ENCODE results near the gene TENM4. TPM values are rescaled to one million over a fixed set of nuclear protein-coding genes. Genes with fewer than 3 reads are reported as not detected.

TENM4 gene
- total RNA-seq, 4 donors from 2014 or later = 7.7 to 39.3 (median 16.1) TPM

GRCh38 chr11:79436919-79437277, 3.9 kb downstream of the TENM4 start:
- Histone ChIP-seq H3K27me3 (peaks cover 0 to 90% (median 7%) of the 10 kb centered on the region in 4 donors), H3K27ac (peak overlapping the region; percentile 75 to 87 (median 84)), H3K4me1 (peaks cover 21 to 74% (median 36%) of the 10 kb centered on the region in 3 donors), H3K36me3 (no peaks in the 10 kb centered on the region), H3K4me3 (peak overlapping the region; percentile 44 to 74 (median 65)), H3K9me3 (no peaks in the 10 kb centered on the region)
- no peak for DNase-seq
- intact Hi-C loops (cut with DNase I) = no loop called here
- no peak for TF ChIP-seq POLR2A (IDR thresholded peaks at IDR 0.05)
- TF ChIP-seq, protein P1, sequence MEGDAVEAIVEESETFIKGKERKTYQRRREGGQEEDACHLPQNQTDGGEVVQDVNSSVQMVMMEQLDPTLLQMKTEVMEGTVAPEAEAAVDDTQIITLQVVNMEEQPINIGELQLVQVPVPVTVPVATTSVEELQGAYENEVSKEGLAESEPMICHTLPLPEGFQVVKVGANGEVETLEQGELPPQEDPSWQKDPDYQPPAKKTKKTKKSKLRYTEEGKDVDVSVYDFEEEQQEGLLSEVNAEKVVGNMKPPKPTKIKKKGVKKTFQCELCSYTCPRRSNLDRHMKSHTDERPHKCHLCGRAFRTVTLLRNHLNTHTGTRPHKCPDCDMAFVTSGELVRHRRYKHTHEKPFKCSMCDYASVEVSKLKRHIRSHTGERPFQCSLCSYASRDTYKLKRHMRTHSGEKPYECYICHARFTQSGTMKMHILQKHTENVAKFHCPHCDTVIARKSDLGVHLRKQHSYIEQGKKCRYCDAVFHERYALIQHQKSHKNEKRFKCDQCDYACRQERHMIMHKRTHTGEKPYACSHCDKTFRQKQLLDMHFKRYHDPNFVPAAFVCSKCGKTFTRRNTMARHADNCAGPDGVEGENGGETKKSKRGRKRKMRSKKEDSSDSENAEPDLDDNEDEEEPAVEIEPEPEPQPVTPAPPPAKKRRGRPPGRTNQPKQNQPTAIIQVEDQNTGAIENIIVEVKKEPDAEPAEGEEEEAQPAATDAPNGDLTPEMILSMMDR (IDR thresholded peaks at IDR 0.05) = no peak
- 12 to 18% methylated on average over 5 to 9 of the region's 10 CpGs for whole genome bisulfite sequencing, 2 donors

GRCh38 chr11:79434283-79434682, 6.5 kb downstream of the TENM4 start:
- Histone ChIP-seq H3K4me1 (peaks cover 13 to 67% (median 31%) of the 10 kb centered on the region in 3 donors), H3K27ac (no peak overlapping the region), H3K36me3 (no peaks in the 10 kb centered on the region), H3K27me3 (peaks cover 0 to 75% (median 7%) of the 10 kb centered on the region in 4 donors), H3K9me3 (no peaks in the 10 kb centered on the region), H3K4me3 (no peak overlapping the region)
- intact Hi-C loops (cut with DNase I) = no loop called here
- no peak for TF ChIP-seq POLR2A (IDR thresholded peaks at IDR 0.05)
- TF ChIP-seq, protein P1 (IDR thresholded peaks at IDR 0.05) = no peak
- 14 to 31% methylated on average over 2 of the region's 2 CpGs for WGBS, 2 donors
- no peak for DNase-seq

DNA sequence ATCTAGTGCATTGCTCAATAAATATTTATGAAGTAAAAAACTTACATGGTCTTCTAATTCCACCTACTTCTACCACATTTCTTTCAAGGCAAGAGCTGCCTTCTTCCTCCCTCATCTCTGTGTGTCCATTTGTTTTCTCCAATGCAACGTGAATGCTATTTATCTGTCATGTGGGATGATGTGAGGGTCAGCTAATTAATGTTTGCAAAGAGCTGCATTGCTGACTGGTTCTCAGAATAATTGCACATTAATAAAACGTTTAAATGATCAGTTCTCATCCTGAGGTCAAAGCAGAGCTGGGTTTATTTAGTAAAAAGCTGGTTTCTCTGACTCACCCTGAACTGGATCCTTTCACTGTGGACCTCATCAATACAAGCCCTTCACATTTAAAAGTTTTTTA, 8.7 kb downstream of the TENM4 start:
- H3K4me1 ChIP-seq = peaks cover 6 to 55% (median 16%) of the 10 kb centered on the region in 3 donors
- WGBS, 2 donors = 58 to 59% methylated on average over 2 of the region's 2 CpGs
- intact Hi-C loops (cut with DNase I) = no loop called here
- H3K9me3 ChIP-seq = no peaks in the 10 kb centered on the region
- H3K4me3 ChIP-seq = no peak overlapping the region
- TF ChIP-seq, protein P1 (IDR thresholded peaks at IDR 0.05) = no peak
- no peak for TF ChIP-seq POLR2A (IDR thresholded peaks at IDR 0.05)
- peaks cover 0 to 53% (median 6%) of the 10 kb centered on the region in 4 donors for H3K27me3 ChIP-seq
- DNase-seq = no peak
- H3K27ac ChIP-seq = no peak overlapping the region
- no peaks in the 10 kb centered on the region for H3K36me3 ChIP-seq

DNA sequence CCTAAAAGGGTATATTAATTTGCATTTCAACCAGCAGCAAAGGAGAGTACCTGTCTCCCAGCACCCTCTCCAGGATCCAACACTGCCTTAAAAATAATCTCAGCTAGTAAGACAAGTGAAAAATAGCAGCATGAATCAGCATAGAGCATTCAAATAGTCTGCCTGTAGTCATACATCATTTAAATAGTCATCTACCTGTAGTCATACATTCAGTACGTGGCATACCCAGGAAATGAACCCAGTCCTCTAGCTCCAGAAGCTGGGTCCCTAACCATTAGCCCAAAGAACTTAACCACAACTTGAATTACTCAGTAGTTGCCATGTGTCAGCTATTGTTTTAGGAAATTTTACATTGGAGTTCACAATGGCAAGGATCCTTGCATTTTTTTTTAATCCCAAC, 9.3 kb downstream of the TENM4 start:
- Histone ChIP-seq H3K9me3 (no peaks in the 10 kb centered on the region), H3K36me3 (no peaks in the 10 kb centered on the region), H3K4me3 (no peak overlapping the region), H3K27ac (peak overlapping the region in 1 of 4 donors; percentile 26), H3K27me3 (peaks cover 0 to 47% (median 3%) of the 10 kb centered on the region in 4 donors), H3K4me1 (peaks cover under 1 to 49% (median 10%) of the 10 kb centered on the region in 3 donors)
- TF ChIP-seq, protein P1 (IDR thresholded peaks at IDR 0.05) = no peak
- TF ChIP-seq POLR2A (IDR thresholded peaks at IDR 0.05) = no peak
- 19 to 20% methylated on average over 1 of the region's 1 CpG for WGBS, 2 donors
- no peak for DNase-seq
- intact Hi-C loops (cut with DNase I) = no loop called here

- Histone ChIP-seq H3K9me3 (no peaks in the 10 kb centered on the region), H3K4me1 (peaks cover 0 to 36% (median 6%) of the 10 kb centered on the region in 3 donors), H3K36me3 (no peaks in the 10 kb centered on the region), H3K4me3 (no peak overlapping the region), H3K27me3 (peaks cover 0 to 35% (median 0%) of the 10 kb centered on the region in 4 donors), H3K27ac (no peak overlapping the region)
- no peak for DNase-seq
- intact Hi-C loops (cut with DNase I) = no loop called here
- TF ChIP-seq, protein P1 (IDR thresholded peaks at IDR 0.05) = no peak
- TF ChIP-seq POLR2A (IDR thresholded peaks at IDR 0.05) = no peak
These were observed 10.6 kb downstream of the TENM4 start for GRCh38 chr11:79430280-79430679.
